GM19452 (cell line): Measurements from ENCODE around the gene PSD4.

ENCODE experiments used
- ATAC-seq: cut with Tn5 transposase; IDR thresholded peaks from one replicate; pipeline ENCODE4 v1.9.1; 2021; ENCODE audit not compliant: unreplicated experiment

The PSD4 gene

DNA sequence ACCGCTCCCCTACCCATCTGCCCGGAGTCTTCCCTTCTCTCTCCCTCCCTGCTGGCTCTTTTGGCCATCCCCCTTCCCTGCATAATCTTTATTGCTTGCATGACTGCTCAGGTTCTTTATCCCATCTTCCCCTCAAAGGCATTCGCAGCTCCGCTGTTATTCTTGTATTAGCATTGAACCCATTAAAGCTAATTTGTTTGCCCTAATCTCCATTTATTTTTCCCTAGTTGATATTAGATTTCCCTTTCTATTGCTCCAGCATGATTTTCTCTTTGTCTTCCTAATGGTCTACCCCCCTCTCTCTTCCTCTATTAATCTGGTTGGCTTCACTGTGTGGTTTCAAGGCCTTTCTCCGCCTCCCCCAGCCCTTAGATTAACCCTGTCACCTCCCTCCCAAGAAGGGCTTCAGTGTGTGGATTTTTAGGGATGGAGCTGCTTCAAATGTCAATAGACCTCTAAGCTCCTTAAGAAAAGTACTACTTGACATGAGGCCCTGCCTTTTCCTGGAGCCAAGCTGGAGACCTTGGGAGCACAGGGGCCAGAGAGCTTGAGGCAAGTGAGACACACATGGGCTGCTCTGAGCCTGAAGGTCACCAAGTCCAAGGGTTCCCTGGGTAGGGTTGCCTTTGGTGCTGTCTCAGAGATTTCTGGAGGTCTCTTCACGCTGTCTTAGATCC, 84.8 kb downstream of the PSD4 start:
- ATAC-seq = no peak
